HepG2 (cell line): ENCODE results near the gene RAB11FIP5. TPM values are rescaled to one million over a fixed set of nuclear protein-coding genes. Genes with fewer than 3 reads are reported as not detected.

Experiments
- CAMTA2 ChIP-seq: sonication (generic); formaldehyde crosslinking; IDR thresholded peaks from 2 replicates; pipeline ENCODE4 v1.4.0; 2020; ENCODE audit warnings: mild to moderate bottlenecking, missing genetic modification reagents, borderline replicate concordance
- CCAR2 ChIP-seq: fragments of 200-400 bp; formaldehyde crosslinking; optimal IDR thresholded peaks from 2 replicates; pipeline ENCODE3; 2018; ENCODE audit warnings: low read depth, mild to moderate bottlenecking, low read length, moderate library complexity
- CCDC6 ChIP-seq: sonication (generic); formaldehyde crosslinking; IDR thresholded peaks from 2 replicates; pipeline ENCODE4 v1.8.1; 2022; ENCODE audit warnings: mild to moderate bottlenecking, missing genetic modification reagents, moderate library complexity
- FLYWCH1 ChIP-seq: sonication (generic); formaldehyde crosslinking; IDR thresholded peaks from 2 replicates; pipeline ENCODE4 v1.8.1; 2023; ENCODE audit warnings: mild to moderate bottlenecking, missing genetic modification reagents
- MNT ChIP-seq: fragments of 450-650 bp; IDR thresholded peaks from 2 replicates; pipeline ENCODE4 v1.6.1; 2016
- NFATC3 ChIP-seq: sonication (generic); formaldehyde crosslinking; IDR thresholded peaks from 2 replicates; pipeline ENCODE4 v1.5.1; 2020; ENCODE audit warnings: mild to moderate bottlenecking, missing genetic modification reagents
- SAFB2 ChIP-seq: sonication (generic); formaldehyde crosslinking; IDR thresholded peaks from 2 replicates; pipeline ENCODE4 v1.5.1; 2020; ENCODE audit warnings: missing genetic modification reagents, low read depth, mild to moderate bottlenecking, borderline replicate concordance
- SNAPC4 ChIP-seq: sonication (generic); formaldehyde crosslinking; IDR thresholded peaks from 2 replicates; pipeline ENCODE4 v1.4.0; 2020; ENCODE audit warnings: mild to moderate bottlenecking, missing genetic modification reagents
- TFAP4 ChIP-seq: sonication (generic); IDR thresholded peaks from 2 replicates; pipeline ENCODE4 v1.6.1; 2016; ENCODE audit warnings: low read depth, borderline replicate concordance
- ZKSCAN1 ChIP-seq: fragments of 150-350 bp; IDR thresholded peaks from 2 replicates; pipeline ENCODE4 v1.6.1; 2014; ENCODE audit warnings: low read length
- ZNF382 ChIP-seq: sonication (generic); formaldehyde crosslinking; IDR thresholded peaks from 2 replicates; pipeline ENCODE4 v1.5.0; 2020; ENCODE audit warnings: missing genetic modification reagents, mild to moderate bottlenecking, borderline replicate concordance
- ZNF556 ChIP-seq: sonication (generic); formaldehyde crosslinking; IDR thresholded peaks from 2 replicates; pipeline ENCODE4 v1.4.0; 2020; ENCODE audit warnings: mild to moderate bottlenecking, missing genetic modification reagents, borderline replicate concordance
- ZNF557 ChIP-seq: sonication (generic); formaldehyde crosslinking; IDR thresholded peaks from 2 replicates; pipeline ENCODE4 v1.4.0; 2020; ENCODE audit warnings: missing genetic modification reagents
- ZNF609 ChIP-seq: sonication (generic); formaldehyde crosslinking; IDR thresholded peaks from 2 replicates; pipeline ENCODE4 v1.4.0; 2020; ENCODE audit warnings: mild to moderate bottlenecking, missing genetic modification reagents, borderline replicate concordance
- ZNF670 ChIP-seq: sonication (generic); formaldehyde crosslinking; IDR thresholded peaks from 2 replicates; pipeline ENCODE4 v1.8.0; 2022; ENCODE audit warnings: mild to moderate bottlenecking, missing genetic modification reagents, borderline replicate concordance
- ZNF879 ChIP-seq: sonication (generic); formaldehyde crosslinking; IDR thresholded peaks from 2 replicates; pipeline ENCODE4 v1.8.1; 2023; ENCODE audit warnings: missing genetic modification reagents
- polyA plus RNA-seq, 8 experiments: library from polyadenylated mRNA; depleted of rRNA in 3 of 8; stranded (reverse) in 7 of 8; unstranded in 1 of 8; fragments of >200 nt; fragmentation: Illumina TruSeq in 4 of 8; extraction: Trizol in 4 of 8; gene quantifications; 2 replicates each; pipeline versions ENCODE4 v1.2.1 to v1.2.3, GENCODE V29; 2011 to 2016; ENCODE audit warnings: low read depth in 4 of 8, missing spikeins in 1 of 8, mixed read lengths in 1 of 8; ENCODE audit not compliant: insufficient read depth in 1 of 8
- total RNA-seq, 5 experiments: library from RNA; depleted of rRNA; stranded (reverse); fragments of >200 nt; fragmentation: Illumina TruSeq; extraction: Trizol; gene quantifications; 2 replicates each; pipeline ENCODE4 v1.2.3, GENCODE V29; 2016; ENCODE audit warnings: low read depth in 1 of 5

RAB11FIP5 gene
- total and polyA plus RNA-seq, 2 of the 13 experiments (the other 11 are each of a cell fraction or from before 2014, with no cell fraction given): 9.4 to 22.9 TPM

GRCh38 chr2:73071360-73072128 is 41.2 kb downstream of the RAB11FIP5 start, which contains the start of gene SFXN5 (continued):
- TF ChIP-seq MNT: no peak; the same call in 1 of the 2 replicates
- 0 out of 2 replicates have a peak, but pooled peaks have one; percentile 51 for TF ChIP-seq CAMTA2 (CRISPR knock-in tag)
- TF ChIP-seq FLYWCH1 (CRISPR knock-in tag): 0 out of 2 replicates have a peak, but pooled peaks have one; percentile 70
- TF ChIP-seq ZNF557 (CRISPR knock-in tag): no peak
- TF ChIP-seq ZNF609: peak; percentile 26; the same call in 1 of the 2 replicates
- no peak for TF ChIP-seq SAFB2 (CRISPR knock-in tag)
- TF ChIP-seq ZNF556 (CRISPR knock-in tag): 0 out of 2 replicates have a peak, but pooled peaks have one; percentile 40
- TF ChIP-seq ZNF879: 0 out of 2 replicates have a peak, but pooled peaks have one; percentile 75
- TF ChIP-seq NFATC3 (CRISPR knock-in tag): peak; percentile 93
- TF ChIP-seq ZNF670 (CRISPR knock-in tag): no peak
- TF ChIP-seq CCDC6 (CRISPR knock-in tag): peak; percentile 17; the same call in 1 of the 2 replicates
- no peak for TF ChIP-seq ZNF382 (CRISPR knock-in tag)
- TF ChIP-seq CCAR2: no peak
- TF ChIP-seq TFAP4: peak; percentile 97
- TF ChIP-seq ZKSCAN1: no peak
- TF ChIP-seq SNAPC4: peak; percentile 11; the same call in 1 of the 2 replicates
